GM21515 (cell line): ENCODE measurements around the gene STEAP3.
"Not testable (repeated sequence)": the region's sequence is repeated elsewhere in the genome, so short reads cannot be mapped to it uniquely, and the experiment has no call there.

Experiments used
- ATAC-seq: cut with Tn5 transposase; IDR thresholded peaks from one replicate; pipeline ENCODE4 v1.9.1; 2021; ENCODE audit not compliant: unreplicated experiment

The STEAP3 gene

DNA sequence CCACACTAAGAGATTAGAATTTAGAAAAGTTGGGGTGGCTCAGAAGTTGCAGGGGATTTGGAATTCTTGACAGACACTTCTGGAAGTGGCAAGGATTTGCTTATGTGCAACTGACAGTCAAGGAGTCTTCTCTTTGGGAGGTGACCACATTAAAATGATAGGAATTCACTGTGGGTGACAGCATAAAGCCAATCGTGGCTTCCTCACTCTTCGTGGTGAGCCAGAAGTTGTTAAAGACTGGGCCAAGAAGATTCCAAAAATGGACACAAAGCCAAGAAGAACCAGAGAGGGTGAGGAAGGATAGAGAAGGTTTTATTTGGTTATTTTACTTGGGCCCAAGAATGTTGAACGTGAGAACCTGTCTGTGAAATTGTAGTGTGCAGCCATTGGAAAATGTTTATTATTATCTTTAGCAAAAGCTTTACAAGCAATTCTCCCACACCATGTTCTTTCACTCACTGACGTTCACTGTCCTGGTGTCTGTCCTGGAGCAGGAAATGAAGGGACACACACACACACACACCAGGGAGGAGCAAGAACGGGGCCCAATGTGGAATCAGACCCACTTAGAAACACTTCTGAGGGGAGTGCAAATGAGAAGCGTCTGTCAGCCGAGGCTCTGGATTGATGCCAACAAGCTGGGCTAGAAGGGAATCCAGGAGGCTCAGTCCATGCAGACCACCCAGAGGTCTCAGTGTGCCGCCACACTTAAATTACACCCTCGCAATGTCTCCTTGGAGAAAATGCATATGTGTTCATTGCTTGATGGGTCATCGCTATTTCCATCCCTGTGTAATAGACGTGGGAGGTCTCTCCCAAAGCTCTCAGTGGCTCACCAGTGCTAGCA lies 37.2 kb downstream of the STEAP3 start:
- no peak for ATAC-seq

DNA sequence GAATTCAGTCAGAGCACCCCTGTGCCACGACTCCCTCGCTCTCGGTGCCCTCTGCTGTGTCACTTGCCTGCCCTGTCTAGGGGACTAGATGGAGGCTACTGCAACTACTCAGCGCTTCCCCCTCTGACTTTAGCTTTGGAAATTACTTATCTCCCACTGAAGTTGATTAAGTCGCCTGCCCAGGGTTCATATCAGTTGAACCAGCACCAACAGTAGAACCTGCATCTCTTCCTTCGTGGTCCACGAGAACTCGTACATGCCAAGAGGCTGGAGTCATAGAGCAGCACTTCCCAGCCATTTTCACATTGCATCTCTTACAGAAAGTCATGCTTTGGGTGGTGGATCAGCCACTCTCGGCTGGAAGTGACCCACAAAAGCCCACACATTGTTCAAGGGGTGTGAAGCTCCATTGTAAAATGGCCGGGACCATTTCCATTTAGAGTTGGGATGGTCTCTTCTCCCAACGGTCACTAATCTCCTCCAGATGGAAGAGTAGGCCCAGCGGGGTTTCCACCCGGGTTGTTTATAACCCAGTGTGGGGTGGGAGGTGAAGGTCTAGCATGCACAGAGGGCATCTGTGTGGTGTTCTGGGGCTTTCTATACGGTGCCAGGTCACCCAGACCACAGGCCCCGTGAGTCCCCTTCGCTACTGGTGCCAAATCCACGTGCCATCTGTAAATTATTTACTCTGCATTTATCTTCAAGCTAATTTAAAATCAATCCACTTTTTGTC lies 38.0 kb downstream of the STEAP3 start:
- ATAC-seq = no peak

DNA sequence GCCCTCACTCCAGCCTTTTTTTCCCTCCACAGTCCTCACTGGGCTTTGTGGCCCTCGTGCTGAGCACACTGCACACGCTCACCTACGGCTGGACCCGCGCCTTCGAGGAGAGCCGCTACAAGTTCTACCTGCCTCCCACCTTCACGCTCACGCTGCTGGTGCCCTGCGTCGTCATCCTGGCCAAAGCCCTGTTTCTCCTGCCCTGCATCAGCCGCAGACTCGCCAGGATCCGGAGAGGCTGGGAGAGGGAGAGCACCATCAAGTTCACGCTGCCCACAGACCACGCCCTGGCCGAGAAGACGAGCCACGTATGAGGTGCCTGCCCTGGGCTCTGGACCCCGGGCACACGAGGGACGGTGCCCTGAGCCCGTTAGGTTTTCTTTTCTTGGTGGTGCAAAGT lies 39.4 kb downstream of the STEAP3 start:
- ATAC-seq = no peak

GRCh38 chr2:119263656-119264055 lies 40.0 kb downstream of the STEAP3 start:
- no peak for ATAC-seq

GRCh38 chr2:119264781-119265692 lies 41.4 kb downstream of the STEAP3 start:
- ATAC-seq = peak; percentile 98

DNA sequence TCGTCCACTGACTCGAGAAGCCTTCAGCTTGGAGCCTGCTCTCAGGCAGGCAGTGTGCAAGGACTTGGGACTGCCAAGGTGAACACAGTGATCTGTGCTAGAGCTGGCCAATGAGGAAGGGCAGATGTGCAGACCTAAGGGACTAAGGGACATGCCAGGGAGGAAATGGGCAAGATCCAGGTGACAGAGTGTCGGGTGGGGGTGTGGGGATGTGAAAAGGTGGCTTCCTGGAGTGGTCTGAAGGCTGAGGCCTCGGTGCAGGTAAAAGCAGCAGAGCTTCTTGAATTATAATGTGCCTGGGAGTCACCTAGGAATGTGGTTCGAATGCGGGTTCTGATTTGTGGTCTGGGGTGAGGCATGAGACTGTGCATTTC lies 42.0 kb downstream of the STEAP3 start:
- no peak for ATAC-seq

GRCh38 chr2:119266091-119266589 lies 42.5 kb downstream of the STEAP3 start:
- ATAC-seq = no peak

DNA sequence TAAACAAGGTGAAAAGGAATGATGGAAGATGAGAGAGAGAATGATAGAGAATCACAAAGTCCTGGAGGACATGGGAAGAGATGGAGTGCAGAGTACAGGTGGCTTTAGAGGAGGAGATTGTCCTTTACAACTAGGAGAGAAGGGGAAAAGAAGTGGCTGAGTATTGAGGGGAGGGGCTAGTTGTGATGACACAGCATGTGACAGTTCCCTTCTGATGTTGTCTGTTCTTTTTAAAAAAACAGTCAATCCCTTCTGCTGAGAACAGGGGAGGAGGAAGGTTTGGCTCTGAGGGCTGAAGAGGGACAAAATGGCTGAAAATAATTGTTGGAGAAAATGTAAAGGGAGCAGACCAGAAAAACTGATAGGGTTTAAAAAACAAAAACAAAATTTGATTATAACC lies 44.0 kb downstream of the STEAP3 start:
- no peak for ATAC-seq

DNA sequence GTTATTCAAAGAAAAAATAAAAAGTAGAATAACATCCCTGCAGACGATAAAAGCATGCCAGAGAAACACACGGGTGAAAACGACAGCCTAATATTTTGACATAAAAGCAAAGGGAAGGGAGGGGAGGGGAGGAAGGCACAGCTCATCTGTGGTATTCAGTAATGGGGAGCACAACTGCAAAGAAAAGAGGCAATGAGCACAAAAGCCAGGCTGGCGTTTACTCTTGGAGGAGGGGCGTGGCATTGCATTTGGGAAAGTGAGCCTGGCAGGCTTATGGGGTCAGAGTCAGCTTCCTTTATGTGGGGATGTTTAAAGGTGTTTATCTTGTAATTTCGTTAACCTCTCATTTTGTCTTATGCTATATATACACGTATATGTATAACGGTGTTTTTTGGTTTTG lies 53.2 kb downstream of the STEAP3 start:
- no peak for ATAC-seq

- ATAC-seq = not testable (repeated sequence)
These were observed 54.8 kb downstream of the STEAP3 start for GRCh38 chr2:119278385-119278784.

DNA sequence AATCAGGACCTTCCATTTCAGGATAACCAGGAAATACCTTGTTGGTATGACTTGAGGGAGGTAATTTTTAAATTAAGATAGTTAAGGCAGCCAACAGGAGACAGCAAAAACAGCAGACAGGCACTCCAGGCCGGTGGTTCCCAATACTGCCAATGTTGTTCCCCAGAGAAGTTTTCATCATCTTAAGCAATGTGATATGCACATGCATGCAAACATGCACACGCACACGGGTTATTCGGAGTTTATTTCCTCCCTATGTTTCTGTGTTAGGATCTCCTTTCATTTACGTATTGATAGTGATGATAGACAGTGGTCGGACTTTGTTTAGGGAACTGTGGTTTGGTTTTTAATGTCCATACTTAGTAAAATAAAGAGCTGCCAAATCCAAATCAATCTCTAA lies 55.3 kb downstream of the STEAP3 start:
- no peak for ATAC-seq

GRCh38 chr2:119279666-119280065 lies 56.0 kb downstream of the STEAP3 start:
- no peak for ATAC-seq

DNA sequence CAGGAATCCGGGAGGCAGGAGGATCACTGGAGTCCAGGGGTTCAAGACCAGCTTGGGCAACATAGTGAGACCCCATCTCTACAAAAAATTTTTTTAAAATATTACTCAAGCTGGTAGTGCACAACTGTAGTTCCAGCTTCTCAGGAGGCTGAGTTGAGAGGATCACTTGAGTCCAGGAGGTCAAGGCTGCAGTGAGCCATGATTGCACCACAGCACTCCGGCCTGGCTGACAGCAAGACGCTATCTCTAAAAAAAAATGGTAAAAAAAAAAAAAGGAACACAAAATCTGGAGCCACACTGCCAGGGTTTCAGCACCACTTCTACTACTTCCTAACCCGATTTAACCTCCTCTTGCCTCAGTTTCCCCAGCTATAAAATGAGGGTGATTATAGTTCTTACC lies 57.0 kb downstream of the STEAP3 start:
- no peak for ATAC-seq

DNA sequence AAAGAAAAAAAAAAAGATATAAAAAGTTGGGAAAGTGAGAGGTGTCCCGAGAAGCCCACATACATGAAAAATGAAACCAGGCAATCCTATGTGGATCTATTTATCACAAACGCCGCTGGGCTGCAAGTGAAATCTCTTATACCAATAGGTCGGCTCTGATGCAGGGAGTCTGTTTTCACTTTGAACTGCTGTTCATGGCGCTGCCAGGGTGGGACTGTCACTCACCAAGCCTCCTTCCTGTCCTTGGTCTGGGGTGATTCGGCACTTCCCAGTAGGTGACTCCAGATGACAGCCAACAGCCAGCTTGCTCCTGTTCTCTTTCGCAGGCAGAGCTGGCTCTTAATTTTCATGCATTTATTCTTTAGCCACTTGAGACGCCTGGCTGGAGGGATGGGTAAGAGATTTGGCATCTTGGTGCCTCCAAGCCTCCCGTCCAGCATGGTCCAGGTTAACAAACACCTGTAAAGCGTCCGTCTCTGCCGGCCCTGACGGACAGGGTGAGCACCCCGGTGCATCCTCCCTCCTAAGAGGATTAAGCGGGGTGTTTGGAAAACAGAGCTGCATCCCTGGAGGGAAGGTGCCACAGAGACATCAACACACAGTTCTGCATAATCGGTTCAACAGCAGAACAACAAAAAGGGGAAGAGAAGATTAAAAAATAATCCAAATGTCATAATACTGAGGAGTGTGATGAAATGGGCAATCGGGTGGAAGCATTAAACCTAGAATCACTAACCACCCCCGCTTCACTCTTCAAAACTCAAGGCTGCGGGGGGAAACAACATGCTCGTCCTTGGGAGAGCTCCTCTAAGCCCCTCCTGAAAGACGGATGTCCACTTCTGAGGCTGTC lies 58.7 kb downstream of the STEAP3 start:
- no peak for ATAC-seq

- no peak for ATAC-seq
These were observed 59.4 kb downstream of the STEAP3 start for GRCh38 chr2:119282996-119283511.

GRCh38 chr2:119283873-119284331 lies 60.3 kb downstream of the STEAP3 start:
- no peak for ATAC-seq

DNA sequence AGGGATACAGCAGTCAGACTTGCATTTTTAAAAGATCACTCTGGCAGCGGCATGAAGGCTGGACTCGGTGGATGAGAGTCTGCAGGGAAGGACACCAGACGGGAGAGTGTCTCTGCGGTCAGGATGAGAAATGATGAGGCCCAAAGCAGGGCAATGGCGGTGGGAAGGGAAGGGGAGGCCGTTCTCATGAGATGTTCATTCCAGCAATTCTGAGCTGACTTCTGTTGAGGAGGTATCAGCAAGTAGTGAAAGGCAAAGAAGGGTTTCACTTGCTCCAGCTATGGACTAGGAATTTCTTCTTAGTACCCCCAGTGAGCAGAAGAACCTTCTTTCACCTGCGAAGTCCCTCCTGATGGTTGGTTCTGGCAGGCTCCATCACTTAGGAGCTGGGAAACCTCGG lies 63.0 kb downstream of the STEAP3 start:
- no peak for ATAC-seq

GRCh38 chr2:119288576-119288975 lies 64.9 kb downstream of the STEAP3 start:
- no peak for ATAC-seq

DNA sequence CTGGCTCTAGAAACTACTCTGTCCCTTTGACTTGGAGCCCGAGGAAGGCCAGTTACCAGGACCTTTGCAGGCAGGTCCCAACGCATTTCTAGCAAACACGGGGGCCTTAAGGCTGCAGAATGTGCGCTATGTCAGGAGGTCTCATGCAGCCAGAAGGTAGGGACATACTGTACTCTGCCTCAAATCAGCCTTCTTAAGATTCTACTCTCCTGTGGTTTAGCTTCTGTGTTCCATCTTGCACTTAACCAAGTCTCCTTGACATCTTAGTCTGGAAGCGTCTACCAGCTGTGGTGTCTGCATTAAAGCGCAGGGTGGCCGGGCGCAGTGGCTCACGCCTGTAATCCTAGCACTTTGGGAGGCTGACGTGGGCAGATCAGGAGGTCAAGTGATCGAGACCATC lies 65.5 kb downstream of the STEAP3 start:
- ATAC-seq = no peak

DNA sequence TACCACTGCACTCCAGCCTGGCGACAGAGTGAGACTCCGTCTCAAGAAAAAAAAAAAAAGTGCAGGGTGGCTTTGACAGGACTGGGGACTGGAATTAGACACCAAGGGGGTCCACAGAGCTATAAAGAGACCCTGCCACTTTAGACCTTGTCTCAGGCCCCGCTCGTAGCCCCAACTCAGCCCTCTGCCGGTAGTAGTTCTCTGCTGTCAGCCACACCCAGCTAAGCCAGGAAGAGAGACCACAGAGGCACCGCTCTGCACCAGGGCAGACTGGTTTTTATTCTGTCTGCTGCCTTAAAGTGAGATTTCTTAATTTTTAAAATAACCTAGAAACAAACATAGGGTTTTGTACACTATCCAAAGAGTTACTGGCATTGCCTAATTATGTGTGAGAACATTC lies 66.0 kb downstream of the STEAP3 start:
- no peak for ATAC-seq
